Measurements from ENCODE around the gene ARHGAP31. TPM values are rescaled to one million over a fixed set of nuclear protein-coding genes. Genes with fewer than 3 reads are reported as not detected.

ARHGAP31 gene
- total and polyA plus RNA-seq, 2 of the 8 experiments (the other 6 are each of a cell fraction or from before 2014, with no cell fraction given) = 1.1 to 7.6 TPM

DNA sequence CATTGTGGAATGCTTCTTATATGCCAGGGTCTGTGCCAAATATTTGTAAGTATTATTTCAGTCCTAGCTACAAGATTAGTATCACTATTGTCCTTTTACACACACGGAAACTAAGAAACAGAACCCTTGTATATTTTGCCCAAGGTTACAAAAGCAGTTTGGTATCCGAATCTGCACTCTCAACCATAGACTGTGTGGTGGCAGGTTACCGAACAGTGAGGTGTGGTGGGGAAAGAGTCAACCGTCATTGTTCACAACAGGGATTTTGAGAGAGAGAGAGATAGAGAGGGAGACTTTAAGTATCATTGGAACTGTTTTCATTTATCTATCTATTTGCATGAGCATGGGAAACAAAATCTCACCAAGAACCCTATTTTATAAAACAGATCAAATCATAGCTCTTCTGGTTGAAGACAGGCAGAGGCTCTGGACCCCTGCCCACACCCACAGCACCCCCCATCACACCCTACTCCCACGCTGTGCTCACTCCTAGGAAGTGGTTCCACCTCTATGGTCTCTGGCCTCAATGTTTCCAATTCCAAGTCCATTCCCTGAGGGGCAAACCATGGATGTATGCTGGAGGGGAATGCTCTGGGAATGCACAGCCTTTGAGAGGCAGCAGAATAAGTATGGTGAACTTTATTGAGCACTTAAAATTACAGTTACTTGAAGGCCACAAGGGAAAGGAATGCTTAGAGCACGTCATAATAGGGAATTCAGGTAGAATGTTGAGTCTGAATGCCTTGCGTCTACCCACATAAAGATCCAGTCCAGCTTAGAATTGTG is 69.0 kb downstream of the ARHGAP31 start (continued):
- TF ChIP-seq, protein P1, sequence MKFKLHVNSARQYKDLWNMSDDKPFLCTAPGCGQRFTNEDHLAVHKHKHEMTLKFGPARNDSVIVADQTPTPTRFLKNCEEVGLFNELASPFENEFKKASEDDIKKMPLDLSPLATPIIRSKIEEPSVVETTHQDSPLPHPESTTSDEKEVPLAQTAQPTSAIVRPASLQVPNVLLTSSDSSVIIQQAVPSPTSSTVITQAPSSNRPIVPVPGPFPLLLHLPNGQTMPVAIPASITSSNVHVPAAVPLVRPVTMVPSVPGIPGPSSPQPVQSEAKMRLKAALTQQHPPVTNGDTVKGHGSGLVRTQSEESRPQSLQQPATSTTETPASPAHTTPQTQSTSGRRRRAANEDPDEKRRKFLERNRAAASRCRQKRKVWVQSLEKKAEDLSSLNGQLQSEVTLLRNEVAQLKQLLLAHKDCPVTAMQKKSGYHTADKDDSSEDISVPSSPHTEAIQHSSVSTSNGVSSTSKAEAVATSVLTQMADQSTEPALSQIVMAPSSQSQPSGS (IDR thresholded peaks at IDR 0.05; ENCODE audit: low read length) = no peak
- TF ChIP-seq BCL11A (IDR thresholded peaks at IDR 0.05; ENCODE audit: low read depth in 2 of 2, low read length in 2 of 2) = no peak
- TF ChIP-seq HDAC6 (IDR thresholded peaks at IDR 0.05; ENCODE audit: low read depth, low read length) = no peak
- TF ChIP-seq GTF2F1 (IDR thresholded peaks at IDR 0.05; ENCODE audit: borderline replicate concordance, low read depth, low read length) = no peak

Data from H1 (cell line).